Measurements from ENCODE around the gene DPH3. TPM values are rescaled to one million over a fixed set of nuclear protein-coding genes. Genes with fewer than 3 reads are reported as not detected.

Gene DPH3
- polyA plus RNA-seq, 1 donor, result 30.0 TPM

DNA sequence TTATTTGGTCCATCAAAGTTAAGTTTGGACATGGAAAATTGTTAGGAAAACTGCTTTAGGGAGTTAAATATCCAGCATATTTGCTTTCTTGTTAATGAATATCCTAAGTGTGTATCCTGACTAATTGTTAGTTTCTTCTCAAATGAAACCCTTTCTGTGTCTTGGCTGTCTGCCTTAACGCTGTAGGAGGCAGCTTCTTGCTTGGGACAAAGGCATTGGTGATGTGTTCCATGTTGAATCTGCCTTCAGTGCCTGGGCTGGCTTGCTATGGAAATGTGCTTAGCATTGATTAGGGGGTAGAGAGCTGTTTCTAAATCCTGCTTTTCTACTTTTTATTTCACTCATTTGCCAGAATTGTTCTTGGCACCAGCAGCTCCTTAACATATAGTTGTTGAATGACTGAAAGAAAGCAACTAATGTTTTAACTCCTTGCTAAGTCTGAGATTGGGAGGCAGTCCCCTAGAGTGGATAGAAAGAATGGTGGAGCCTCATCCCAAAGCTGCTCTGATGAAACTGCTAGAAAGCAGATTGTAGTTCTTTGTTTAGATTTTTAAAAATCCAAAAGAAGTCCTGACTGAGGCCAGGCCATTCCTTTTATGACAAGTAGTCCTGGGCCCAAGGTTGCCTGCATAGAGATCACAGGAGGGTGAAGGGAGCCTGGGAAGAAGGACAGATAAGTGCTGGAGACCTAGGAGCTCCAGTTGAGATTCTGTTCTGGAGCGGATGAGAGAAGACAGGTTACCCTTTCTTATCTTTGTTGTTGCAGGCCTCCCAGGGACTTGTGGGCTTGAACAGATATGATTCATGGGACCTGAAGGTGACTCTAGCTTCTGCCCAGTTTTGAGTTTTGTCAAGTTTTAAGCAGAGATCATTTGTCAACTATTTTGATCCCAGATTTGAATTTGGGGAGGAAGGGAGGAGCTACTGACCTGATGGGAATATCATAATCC is 39.6 kb upstream of the DPH3 start:
- no CpG with 5 or more reads among the region's 2 CpGs for WGBS (ENCODE audit: insufficient coverage, low lambda C conversion rate)
- H3K27me3 ChIP-seq (ENCODE audit: control insufficient read depth, insufficient read depth, low read length), result no peaks in the 10 kb centered on the region
- no peaks in the 10 kb centered on the region for H3K9me3 ChIP-seq (ENCODE audit: control insufficient read depth, low read depth, low read length)
- no peak for DNase-seq
- no peaks in the 10 kb centered on the region for H3K4me1 ChIP-seq (ENCODE audit: control insufficient read depth, insufficient read depth, low read length)
- H3K4me3 ChIP-seq (ENCODE audit: low read length), result no peak overlapping the region
- H3K36me3 ChIP-seq (ENCODE audit: control insufficient read depth, insufficient read depth, low read length), result peaks cover 42% of the 10 kb centered on the region
- no peak overlapping the region for H3K27ac ChIP-seq (ENCODE audit: low read length)

DNA sequence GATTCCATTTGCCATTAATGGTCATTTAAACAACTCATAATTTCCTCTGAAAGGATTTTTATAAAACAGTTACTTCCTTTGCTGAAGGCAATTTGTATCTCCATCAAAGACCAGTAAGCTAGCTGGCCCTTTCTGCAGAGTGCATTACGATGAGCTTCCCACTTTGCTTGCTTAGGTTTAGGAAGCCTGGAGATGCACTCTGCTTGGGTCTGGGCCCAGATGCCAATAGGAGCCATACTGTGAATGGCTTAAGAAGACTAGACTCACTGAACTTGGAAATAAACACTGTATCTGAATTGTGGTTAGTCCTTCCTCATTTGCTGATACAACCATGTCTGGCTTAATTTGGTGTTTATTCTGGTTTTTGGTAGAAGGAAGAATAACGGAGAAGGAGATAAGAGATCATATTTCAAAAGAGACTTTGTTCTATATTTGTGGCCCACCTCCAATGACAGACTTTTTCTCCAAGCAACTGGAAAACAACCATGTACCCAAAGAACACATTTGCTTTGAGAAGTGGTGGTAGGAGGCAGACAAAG is 38.4 kb upstream of the DPH3 start:
- H3K4me3 ChIP-seq (ENCODE audit: low read length), result no peak overlapping the region
- H3K27me3 ChIP-seq (ENCODE audit: control insufficient read depth, insufficient read depth, low read length), result no peaks in the 10 kb centered on the region
- DNase-seq, result no peak
- H3K9me3 ChIP-seq (ENCODE audit: control insufficient read depth, low read depth, low read length), result no peaks in the 10 kb centered on the region
- WGBS (ENCODE audit: insufficient coverage, low lambda C conversion rate), result 50% methylated on average over 1 of the region's 2 CpGs
- H3K36me3 ChIP-seq (ENCODE audit: control insufficient read depth, insufficient read depth, low read length), result peaks cover 43% of the 10 kb centered on the region
- H3K4me1 ChIP-seq (ENCODE audit: control insufficient read depth, insufficient read depth, low read length), result no peaks in the 10 kb centered on the region
- no peak overlapping the region for H3K27ac ChIP-seq (ENCODE audit: low read length)

DNA sequence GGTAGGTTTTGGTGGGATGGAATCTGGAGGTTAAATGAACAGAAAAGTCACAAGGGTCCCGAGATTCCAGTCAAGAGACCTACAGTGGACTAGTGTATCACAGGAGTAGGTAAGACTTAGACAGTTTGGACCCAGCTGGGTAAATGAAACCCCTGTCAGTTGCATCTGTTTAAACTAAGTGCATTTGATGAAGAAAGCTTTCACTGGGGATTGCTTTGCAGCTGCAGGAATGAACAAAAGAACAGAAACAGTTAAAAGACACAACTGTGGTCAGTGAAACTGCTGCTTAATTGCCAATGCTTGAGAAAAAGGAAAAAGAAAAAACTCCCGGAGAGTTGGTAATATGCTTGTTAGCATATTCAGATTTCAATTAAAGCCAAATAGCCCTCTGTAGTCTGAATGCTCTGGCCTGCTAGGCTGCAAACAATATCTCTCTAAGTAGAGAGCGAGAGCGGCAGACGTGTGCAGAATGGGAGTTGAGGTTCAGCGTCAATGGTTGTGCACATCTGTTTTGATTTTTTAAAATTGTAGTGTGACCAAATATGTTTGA is 37.4 kb upstream of the DPH3 start:
- no peaks in the 10 kb centered on the region for H3K4me1 ChIP-seq (ENCODE audit: control insufficient read depth, insufficient read depth, low read length)
- WGBS (ENCODE audit: insufficient coverage, low lambda C conversion rate), result 100% methylated on average over 1 of the region's 6 CpGs
- H3K27ac ChIP-seq (ENCODE audit: low read length), result no peak overlapping the region
- H3K27me3 ChIP-seq (ENCODE audit: control insufficient read depth, insufficient read depth, low read length), result no peaks in the 10 kb centered on the region
- H3K36me3 ChIP-seq (ENCODE audit: control insufficient read depth, insufficient read depth, low read length), result peaks cover 45% of the 10 kb centered on the region
- no peak for DNase-seq
- no peak overlapping the region for H3K4me3 ChIP-seq (ENCODE audit: low read length)
- no peaks in the 10 kb centered on the region for H3K9me3 ChIP-seq (ENCODE audit: control insufficient read depth, low read depth, low read length)

DNA sequence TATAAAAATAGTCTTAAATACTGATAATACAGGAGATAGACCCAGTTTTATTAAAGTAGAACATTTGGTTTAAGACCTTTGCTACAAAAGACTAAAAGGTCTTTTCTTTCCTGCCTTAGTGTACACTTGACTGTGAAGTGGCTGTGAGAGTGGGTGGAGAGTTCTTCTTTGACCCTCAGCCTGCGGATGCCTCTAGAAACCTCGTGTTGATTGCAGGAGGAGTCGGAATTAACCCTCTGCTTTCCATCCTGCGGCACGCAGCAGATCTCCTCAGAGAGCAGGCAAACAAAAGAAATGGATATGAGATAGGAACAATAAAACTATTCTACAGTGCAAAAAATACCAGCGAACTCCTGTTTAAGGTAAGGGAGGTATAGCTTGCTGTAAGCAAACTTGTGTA is 36.8 kb upstream of the DPH3 start:
- no peaks in the 10 kb centered on the region for H3K4me1 ChIP-seq (ENCODE audit: control insufficient read depth, insufficient read depth, low read length)
- no peaks in the 10 kb centered on the region for H3K9me3 ChIP-seq (ENCODE audit: control insufficient read depth, low read depth, low read length)
- WGBS (ENCODE audit: insufficient coverage, low lambda C conversion rate), result 80% methylated on average over 1 of the region's 6 CpGs
- no peak overlapping the region for H3K4me3 ChIP-seq (ENCODE audit: low read length)
- H3K27ac ChIP-seq (ENCODE audit: low read length), result no peak overlapping the region
- H3K27me3 ChIP-seq (ENCODE audit: control insufficient read depth, insufficient read depth, low read length), result no peaks in the 10 kb centered on the region
- no peak for DNase-seq
- peaks cover 46% of the 10 kb centered on the region for H3K36me3 ChIP-seq (ENCODE audit: control insufficient read depth, insufficient read depth, low read length)

DNA sequence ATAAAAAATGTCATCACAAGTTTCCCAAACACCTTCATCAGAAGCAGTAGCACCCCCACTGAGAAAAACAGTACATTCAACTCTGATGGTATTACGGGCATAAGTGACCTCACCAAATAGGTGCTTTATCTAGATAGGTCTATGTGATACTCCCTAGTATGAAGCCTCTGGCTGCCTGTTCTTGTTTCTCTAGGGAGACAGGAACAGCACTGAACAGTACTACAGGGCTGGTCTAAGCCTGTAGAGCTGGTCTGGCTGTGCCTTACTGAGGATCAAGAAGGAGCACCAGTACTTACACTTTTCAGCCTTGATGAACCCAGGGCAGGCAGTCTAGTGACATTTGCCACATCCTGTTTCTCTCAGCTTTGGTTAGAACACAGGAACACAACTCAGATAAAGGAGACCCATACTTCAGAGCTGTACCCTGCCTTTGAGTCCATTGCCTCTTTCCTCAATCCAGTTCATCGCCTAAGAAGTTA is 36.2 kb upstream of the DPH3 start:
- Histone ChIP-seq H3K4me1 (ENCODE audit: control insufficient read depth, insufficient read depth, low read length) (no peaks in the 10 kb centered on the region), H3K27me3 (ENCODE audit: control insufficient read depth, insufficient read depth, low read length) (no peaks in the 10 kb centered on the region), H3K9me3 (ENCODE audit: control insufficient read depth, low read depth, low read length) (no peaks in the 10 kb centered on the region), H3K36me3 (ENCODE audit: control insufficient read depth, insufficient read depth, low read length) (peaks cover 43% of the 10 kb centered on the region), H3K4me3 (ENCODE audit: low read length) (no peak overlapping the region), H3K27ac (ENCODE audit: low read length) (no peak overlapping the region)
- no CpG with 5 or more reads among the region's 2 CpGs for WGBS (ENCODE audit: insufficient coverage, low lambda C conversion rate)
- no peak for DNase-seq

DNA sequence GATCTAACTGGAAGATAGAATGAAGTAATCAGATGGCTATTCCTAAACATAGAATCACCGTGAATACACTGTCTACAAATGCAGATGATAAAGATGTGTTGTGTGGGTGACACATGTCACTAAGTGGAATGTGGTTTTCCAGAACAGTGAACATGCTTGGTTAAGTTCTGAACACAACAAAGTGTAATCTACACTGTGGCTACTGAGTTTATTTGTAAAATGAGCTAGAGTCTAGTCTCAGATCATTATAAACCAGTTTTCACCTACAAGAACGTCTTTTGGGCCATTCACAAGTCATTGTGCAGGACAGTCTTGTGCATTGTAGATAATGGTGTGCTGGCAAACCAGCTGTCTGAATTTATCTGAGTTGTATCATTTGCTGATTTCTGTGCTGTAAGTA is 35.6 kb upstream of the DPH3 start:
- Histone ChIP-seq H3K4me1 (ENCODE audit: control insufficient read depth, insufficient read depth, low read length) (no peaks in the 10 kb centered on the region), H3K36me3 (ENCODE audit: control insufficient read depth, insufficient read depth, low read length) (peaks cover 45% of the 10 kb centered on the region), H3K27me3 (ENCODE audit: control insufficient read depth, insufficient read depth, low read length) (no peaks in the 10 kb centered on the region), H3K9me3 (ENCODE audit: control insufficient read depth, low read depth, low read length) (no peaks in the 10 kb centered on the region), H3K27ac (ENCODE audit: low read length) (no peak overlapping the region), H3K4me3 (ENCODE audit: low read length) (no peak overlapping the region)
- DNase-seq, result no peak
- no CpG with 5 or more reads among the region's 2 CpGs for WGBS (ENCODE audit: insufficient coverage, low lambda C conversion rate)

DNA sequence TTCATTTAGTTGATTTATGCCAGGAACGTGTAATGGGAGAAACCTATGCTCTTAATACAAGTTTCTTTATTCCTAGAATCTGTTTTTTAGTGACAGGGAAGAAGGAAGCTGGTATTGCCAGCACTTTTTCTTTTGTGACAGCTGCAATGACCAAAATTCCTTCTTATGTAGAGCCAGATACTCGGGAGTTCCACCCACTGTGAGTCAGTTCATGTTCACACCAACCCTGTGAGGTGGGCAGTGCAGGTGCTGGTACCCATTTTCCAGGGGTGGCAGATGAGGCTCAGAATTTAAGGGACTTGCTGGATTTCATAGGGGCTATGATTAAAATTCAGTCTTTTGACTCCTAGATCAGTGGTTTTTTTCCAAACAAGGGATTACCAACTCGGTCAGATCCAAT is 35.0 kb upstream of the DPH3 start:
- Histone ChIP-seq H3K36me3 (ENCODE audit: control insufficient read depth, insufficient read depth, low read length) (peaks cover 42% of the 10 kb centered on the region), H3K9me3 (ENCODE audit: control insufficient read depth, low read depth, low read length) (no peaks in the 10 kb centered on the region), H3K27ac (ENCODE audit: low read length) (no peak overlapping the region), H3K4me3 (ENCODE audit: low read length) (no peak overlapping the region), H3K4me1 (ENCODE audit: control insufficient read depth, insufficient read depth, low read length) (no peaks in the 10 kb centered on the region), H3K27me3 (ENCODE audit: control insufficient read depth, insufficient read depth, low read length) (no peaks in the 10 kb centered on the region)
- DNase-seq, result no peak
- no CpG with 5 or more reads among the region's 3 CpGs for WGBS (ENCODE audit: insufficient coverage, low lambda C conversion rate)

DNA sequence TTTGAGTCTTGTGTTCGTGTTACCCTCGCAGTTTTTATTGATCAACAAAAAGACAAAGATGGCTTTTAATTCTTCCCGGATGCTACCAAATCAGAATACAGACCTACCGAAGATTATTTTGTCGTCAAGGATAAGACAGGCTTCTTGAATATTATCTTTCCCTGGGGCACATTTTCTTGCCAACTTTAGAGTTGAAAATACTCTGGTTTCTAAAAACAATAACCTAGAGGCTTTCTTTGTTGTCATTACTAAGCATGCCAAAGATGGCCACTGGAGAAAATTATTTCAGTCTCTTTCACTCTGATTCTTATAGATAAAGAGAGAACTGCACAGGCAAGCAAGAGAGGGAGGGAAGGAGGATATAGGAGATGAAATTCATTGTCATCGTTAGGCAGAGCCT is 34.1 kb upstream of the DPH3 start:
- Histone ChIP-seq H3K36me3 (ENCODE audit: control insufficient read depth, insufficient read depth, low read length) (peaks cover 36% of the 10 kb centered on the region), H3K9me3 (ENCODE audit: control insufficient read depth, low read depth, low read length) (no peaks in the 10 kb centered on the region), H3K27me3 (ENCODE audit: control insufficient read depth, insufficient read depth, low read length) (no peaks in the 10 kb centered on the region), H3K27ac (ENCODE audit: low read length) (no peak overlapping the region), H3K4me1 (ENCODE audit: control insufficient read depth, insufficient read depth, low read length) (no peaks in the 10 kb centered on the region), H3K4me3 (ENCODE audit: low read length) (no peak overlapping the region)
- WGBS (ENCODE audit: insufficient coverage, low lambda C conversion rate), result 100% methylated on average over 6 of the region's 6 CpGs
- no peak for DNase-seq

DNA sequence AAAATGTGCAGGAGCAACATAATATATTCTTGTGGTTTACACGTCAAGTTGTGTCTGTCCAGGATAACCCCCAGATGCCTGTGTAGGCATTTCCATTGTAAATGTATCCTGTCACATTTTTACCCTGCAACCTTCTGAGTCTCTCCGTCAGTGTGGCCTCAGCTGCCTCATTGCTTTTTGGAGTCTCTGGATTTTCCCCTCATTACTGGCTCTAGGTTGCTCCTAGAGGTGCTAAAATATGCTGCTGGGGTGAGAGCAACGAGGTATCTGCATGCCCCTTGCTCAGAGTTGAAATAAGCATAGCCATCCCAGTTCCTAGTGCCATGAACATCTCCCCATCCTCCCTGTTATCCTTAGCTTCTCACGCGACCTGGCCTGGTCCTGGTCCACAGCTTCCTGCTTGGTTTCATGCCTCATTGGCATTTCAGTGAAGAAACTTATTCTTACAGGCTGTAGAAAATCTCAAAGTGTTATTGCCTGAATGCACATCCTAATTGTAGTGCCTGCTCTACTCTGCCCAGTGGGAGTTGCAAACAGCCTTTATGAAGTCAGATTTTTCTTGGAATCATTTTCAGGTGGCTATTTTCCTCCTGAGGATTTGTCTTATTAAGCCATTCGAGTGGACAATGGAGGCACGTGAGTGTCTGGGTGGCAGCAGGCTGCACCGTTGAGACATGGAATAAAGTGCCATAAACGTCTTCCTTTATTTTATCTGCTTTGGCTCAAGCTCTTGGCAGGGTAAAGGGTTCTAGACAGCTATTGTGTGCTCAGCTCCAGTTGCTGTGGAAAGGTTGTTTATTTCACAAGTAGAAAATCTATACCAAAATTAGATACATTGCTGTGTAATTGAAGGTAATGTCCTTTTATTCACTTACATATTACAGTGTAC is 33.5 kb upstream of the DPH3 start:
- 83% methylated on average over 1 of the region's 9 CpGs for WGBS (ENCODE audit: insufficient coverage, low lambda C conversion rate)
- Histone ChIP-seq H3K27ac (ENCODE audit: low read length) (no peak overlapping the region), H3K9me3 (ENCODE audit: control insufficient read depth, low read depth, low read length) (no peaks in the 10 kb centered on the region), H3K36me3 (ENCODE audit: control insufficient read depth, insufficient read depth, low read length) (peaks cover 36% of the 10 kb centered on the region), H3K27me3 (ENCODE audit: control insufficient read depth, insufficient read depth, low read length) (no peaks in the 10 kb centered on the region), H3K4me1 (ENCODE audit: control insufficient read depth, insufficient read depth, low read length) (no peaks in the 10 kb centered on the region), H3K4me3 (ENCODE audit: low read length) (no peak overlapping the region)
- no peak for DNase-seq

DNA sequence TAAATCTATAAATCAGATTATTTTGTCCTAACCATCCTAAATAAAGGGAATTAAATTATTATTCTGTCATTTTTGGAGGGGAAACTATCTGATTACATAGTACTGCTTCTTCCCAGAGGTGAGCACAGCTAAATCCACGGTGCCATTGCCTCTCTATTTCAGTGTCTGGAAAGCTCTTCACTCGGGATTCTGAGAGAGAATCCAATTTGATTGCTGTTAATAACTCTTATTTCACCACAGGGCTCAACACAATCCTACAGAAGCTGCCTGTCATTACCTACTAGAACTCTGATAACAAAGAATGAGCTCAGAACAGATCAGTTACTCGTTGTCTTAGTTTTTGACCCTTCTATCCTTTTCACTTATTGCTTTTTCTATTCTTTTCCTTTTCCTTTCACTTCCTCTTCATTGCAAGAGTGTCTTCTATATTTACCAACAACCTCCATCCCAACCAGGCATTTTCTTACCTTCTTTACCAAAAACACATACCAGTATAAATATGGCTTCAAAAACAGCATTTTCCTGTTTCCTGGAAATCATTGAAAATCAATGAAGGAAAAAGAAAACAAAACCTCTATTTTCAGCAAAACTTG is 30.7 kb upstream of the DPH3 start:
- H3K9me3 ChIP-seq (ENCODE audit: control insufficient read depth, low read depth, low read length), result no peaks in the 10 kb centered on the region
- H3K4me1 ChIP-seq (ENCODE audit: control insufficient read depth, insufficient read depth, low read length), result no peaks in the 10 kb centered on the region
- DNase-seq, result no peak
- H3K27ac ChIP-seq (ENCODE audit: low read length), result no peak overlapping the region
- peaks cover 26% of the 10 kb centered on the region for H3K36me3 ChIP-seq (ENCODE audit: control insufficient read depth, insufficient read depth, low read length)
- no peaks in the 10 kb centered on the region for H3K27me3 ChIP-seq (ENCODE audit: control insufficient read depth, insufficient read depth, low read length)
- WGBS (ENCODE audit: insufficient coverage, low lambda C conversion rate), result 89% methylated on average over 3 of the region's 3 CpGs
- H3K4me3 ChIP-seq (ENCODE audit: low read length), result no peak overlapping the region

Data from large intestine (tissue), 3 donors.